OCI-LY1 (cell line): ENCODE data around the gene SDHAF3.
"Not testable (repeated sequence)": the region's sequence is repeated elsewhere in the genome, so short reads cannot be mapped to it uniquely, and the experiment has no call there.

Experiments
- H2AFZ ChIP-seq: fragments of 200-600 bp; sonication (generic), shearing (Covaris generic); 2 replicates; pipeline ENCODE4 v1.6.0; 2014; ENCODE audit warnings: antibody characterized with exemption, mild to moderate bottlenecking, low read length
- H3F3A ChIP-seq: fragments of 200-600 bp; sonication (generic), shearing (Covaris generic); 2 replicates; pipeline ENCODE4 v1.6.0; 2014; ENCODE audit warnings: mild to moderate bottlenecking, antibody characterized with exemption, low read length, moderate library complexity; ENCODE audit not compliant: insufficient read depth
- H3K27ac ChIP-seq: fragments of 200-600 bp; sonication (generic); 2 replicates; pipeline ENCODE4 v1.5.1; 2014; ENCODE audit warnings: low read length, mixed run types, mild to moderate bottlenecking, low read depth; ENCODE audit not compliant: poor library complexity, severe bottlenecking
- H3K27me3 ChIP-seq: fragments of 200-600 bp; sonication (generic); 2 replicates; pipeline ENCODE4 v1.6.0; 2014; ENCODE audit warnings: antibody characterized with exemption, mild to moderate bottlenecking, low read length, moderate library complexity; ENCODE audit not compliant: insufficient read depth
- H3K36me3 ChIP-seq: fragments of 200-600 bp; sonication (generic); 2 replicates; pipeline ENCODE4 v1.6.1; 2014; ENCODE audit warnings: mild to moderate bottlenecking, antibody characterized with exemption, low read length, moderate library complexity, mixed read lengths; ENCODE audit not compliant: insufficient read depth
- H3K4me1 ChIP-seq: fragments of 200-600 bp; sonication (generic); 2 replicates; pipeline ENCODE4 v1.5.1; 2014; ENCODE audit warnings: mild to moderate bottlenecking, low read length, moderate library complexity; ENCODE audit not compliant: insufficient read depth, severe bottlenecking
- H3K4me2 ChIP-seq: fragments of 200-600 bp; sonication (generic), shearing (Covaris generic); 2 replicates; pipeline ENCODE4 v1.6.1; 2014; ENCODE audit warnings: low read length
- H3K4me3 ChIP-seq: fragments of 200-600 bp; sonication (generic); 2 replicates; pipeline ENCODE4 v1.5.1; 2014; ENCODE audit warnings: low read length, low read depth, mild to moderate bottlenecking, mixed read lengths; ENCODE audit not compliant: poor library complexity, severe bottlenecking
- H3K79me2 ChIP-seq: fragments of 200-600 bp; shearing (Covaris generic); 2 replicates; pipeline ENCODE4 v1.6.1; 2016; ENCODE audit warnings: mixed run types, low read length, mixed read lengths; ENCODE audit not compliant: insufficient read depth
- H3K9ac ChIP-seq: fragments of 200-600 bp; sonication (generic), shearing (Covaris generic); 2 replicates; pipeline ENCODE4 v1.6.1; 2014; ENCODE audit warnings: mild to moderate bottlenecking, low read length, mixed read lengths
- H3K9me2 ChIP-seq: fragments of 200-600 bp; sonication (generic), shearing (Covaris generic); 2 replicates; pipeline ENCODE4 v1.6.1; 2014; ENCODE audit warnings: low read depth, mild to moderate bottlenecking, low read length, mixed read lengths
- H3K9me3 ChIP-seq: fragments of 200-600 bp; shearing (Covaris generic); 2 replicates; pipeline ENCODE4 v1.6.1; 2014; ENCODE audit warnings: low read length, mixed read lengths
- H4K20me1 ChIP-seq: fragments of 200-600 bp; sonication (generic), shearing (Covaris generic); 2 replicates; pipeline ENCODE4 v1.6.0; 2016; ENCODE audit warnings: mild to moderate bottlenecking, low read length; ENCODE audit not compliant: insufficient read depth
- CTCF ChIP-seq: fragments of 200-600 bp; sonication (generic), shearing (Covaris generic); IDR thresholded peaks from 2 replicates; pipeline ENCODE4 v1.5.1; 2017; ENCODE audit warnings: mild to moderate bottlenecking, antibody characterized with exemption, low read length, moderate library complexity, mixed read lengths
- EZH2 ChIP-seq: fragments of 200-600 bp; sonication (generic), shearing (Covaris generic); IDR thresholded peaks from 2 replicates; pipeline ENCODE4 v1.8.0; 2017; ENCODE audit warnings: borderline replicate concordance, mixed run types, mild to moderate bottlenecking, antibody characterized with exemption, low read length, moderate library complexity, mixed read lengths

The SDHAF3 gene

GRCh38 chr7:97179454-97180104 is 62.1 kb downstream of the SDHAF3 start:
- H4K20me1 ChIP-seq = no peaks in the 10 kb centered on the region
- no peak overlapping the region for H2AFZ ChIP-seq
- H3K27ac ChIP-seq = no peak overlapping the region
- H3K79me2 ChIP-seq = no peaks in the 10 kb centered on the region
- no peaks in the 10 kb centered on the region for H3K9me3 ChIP-seq
- H3K36me3 ChIP-seq = peaks cover 29% of the 10 kb centered on the region
- no peaks in the 10 kb centered on the region for H3K27me3 ChIP-seq
- no peak overlapping the region for H3K4me3 ChIP-seq
- TF ChIP-seq CTCF (peak; percentile 87), EZH2 (no peak)
- H3K4me2 ChIP-seq = no peak overlapping the region
- H3K9ac ChIP-seq = no peak overlapping the region
- H3F3A ChIP-seq = no peaks in the 10 kb centered on the region
- no peaks in the 10 kb centered on the region for H3K4me1 ChIP-seq
- no peaks in the 10 kb centered on the region for H3K9me2 ChIP-seq

- H3K9me2 ChIP-seq = no peaks in the 10 kb centered on the region
- H3K4me3 ChIP-seq = no peak overlapping the region
- no peaks in the 10 kb centered on the region for H3K4me1 ChIP-seq
- H3K9me3 ChIP-seq = no peaks in the 10 kb centered on the region
- no peaks in the 10 kb centered on the region for H3F3A ChIP-seq
- H3K79me2 ChIP-seq = no peaks in the 10 kb centered on the region
- H3K36me3 ChIP-seq = peaks cover 20% of the 10 kb centered on the region
- H3K4me2 ChIP-seq = no peak overlapping the region
- H3K27me3 ChIP-seq = no peaks in the 10 kb centered on the region
- H2AFZ ChIP-seq = no peak overlapping the region
- no peak overlapping the region for H3K27ac ChIP-seq
- no peaks in the 10 kb centered on the region for H4K20me1 ChIP-seq
- H3K9ac ChIP-seq = no peak overlapping the region
- no peak for TF ChIP-seq CTCF
- TF ChIP-seq EZH2 = no peak
Measured at GRCh38 chr7:97187067-97187466, 69.6 kb downstream of the SDHAF3 start.

- H2AFZ ChIP-seq, H3K4me1 ChIP-seq, H3K27ac ChIP-seq, H3K4me2 ChIP-seq, H3K9me2 ChIP-seq, H3K79me2 ChIP-seq, H3F3A ChIP-seq, H3K36me3 ChIP-seq, H3K4me3 ChIP-seq, H4K20me1 ChIP-seq, H3K9ac ChIP-seq, H3K27me3 ChIP-seq, H3K9me3 ChIP-seq: not testable (repeated sequence)
Measured at GRCh38 chr7:97196174-97196573, 78.7 kb downstream of the SDHAF3 start.

- Histone ChIP-seq H3K4me3 (no peak overlapping the region), H3K4me2 (no peak overlapping the region), H3K9me3 (no peaks in the 10 kb centered on the region), H3K9me2 (no peaks in the 10 kb centered on the region), H4K20me1 (no peaks in the 10 kb centered on the region), H3K9ac (no peak overlapping the region), H3K27ac (no peak overlapping the region), H3K36me3 (no peaks in the 10 kb centered on the region), H3K4me1 (no peaks in the 10 kb centered on the region), H3K79me2 (no peaks in the 10 kb centered on the region), H2AFZ (no peak overlapping the region), H3F3A (no peaks in the 10 kb centered on the region), H3K27me3 (no peaks in the 10 kb centered on the region)
- TF ChIP-seq CTCF = no peak
Measured at GRCh38 chr7:97198596-97198995, 81.1 kb downstream of the SDHAF3 start.
